WTC11 (cell line): ENCODE measurements around the gene XPR1. TPM values are rescaled to one million over a fixed set of nuclear protein-coding genes. Genes with fewer than 3 reads are reported as not detected.

ENCODE experiments used
- ATAC-seq: fragments of 200-7000 bp; cut with Tn5 transposase; 2 replicates; pipeline ENCODE4 v1.10.0; 2021; ENCODE audit warnings: mild to moderate bottlenecking, moderate library complexity
- CTCF ChIA-PET: fragments of 300-600 bp; sonication (Branson Sonifier 250); formaldehyde crosslinking; loops from one replicate; lab custom pipeline; 2021; ENCODE audit warnings: antibody characterized with exemption; lab: Charles Lee
- POLR2A ChIA-PET: fragments of 350-600 bp; sonication (Branson Sonifier 250); formaldehyde crosslinking; loops from one replicate; lab custom pipeline; 2021; ENCODE audit warnings: antibody characterized with exemption; lab: Charles Lee
- DNase-seq: peaks from one replicate; pipeline ENCODE4 v3.0.0; 2021; ENCODE audit warnings: low spot score
- H3K27ac Mint-ChIP-seq: 2 replicates; pipeline ENCODE4 v1.8.0; 2021; ENCODE audit warnings: mixed read lengths
- H3K27me3 Mint-ChIP-seq: 2 replicates; pipeline ENCODE4 v1.8.0; 2021; ENCODE audit warnings: low read depth, mild to moderate bottlenecking, moderate library complexity, mixed read lengths
- H3K36me3 Mint-ChIP-seq: 2 replicates; pipeline ENCODE4 v1.8.0; 2021; ENCODE audit warnings: mixed read lengths
- H3K4me1 Mint-ChIP-seq: 2 replicates; pipeline ENCODE4 v1.8.0; 2022; ENCODE audit warnings: mixed read lengths
- H3K4me3 Mint-ChIP-seq: 2 replicates; pipeline ENCODE4 v1.8.0; 2021; ENCODE audit warnings: mild to moderate bottlenecking, moderate library complexity, mixed read lengths
- H3K9me3 Mint-ChIP-seq: 2 replicates; pipeline ENCODE4 v1.8.0; 2021; ENCODE audit warnings: mixed read lengths
- ARID4B ChIP-seq: sonication (generic); formaldehyde crosslinking; IDR thresholded peaks from 2 replicates; pipeline ENCODE4 v1.8.0; 2023; ENCODE audit warnings: missing genetic modification reagents, mild to moderate bottlenecking, borderline replicate concordance
- CBFB ChIP-seq: sonication (generic); formaldehyde crosslinking; IDR thresholded peaks from 2 replicates; pipeline ENCODE4 v1.8.1; 2022; ENCODE audit warnings: mild to moderate bottlenecking, low read depth, missing genetic modification reagents
- CREB1 ChIP-seq: sonication (generic); formaldehyde crosslinking; IDR thresholded peaks from 2 replicates; pipeline ENCODE4 v1.8.0; 2023; ENCODE audit warnings: mild to moderate bottlenecking, missing genetic modification reagents
- CTCF ChIP-seq: fragments of 200-600 bp; IDR thresholded peaks from 2 replicates; pipeline ENCODE4 v1.8.0; 2022; ENCODE audit warnings: antibody characterized with exemption
- E2F1 ChIP-seq: sonication (generic); formaldehyde crosslinking; IDR thresholded peaks from 2 replicates; pipeline ENCODE4 v1.8.0; 2022; ENCODE audit warnings: mild to moderate bottlenecking, missing genetic modification reagents
- ELF4 ChIP-seq: sonication (generic); formaldehyde crosslinking; IDR thresholded peaks from 2 replicates; pipeline ENCODE4 v1.8.1; 2022; ENCODE audit warnings: low read depth, mild to moderate bottlenecking, moderate library complexity, missing genetic modification reagents
- ESRRA ChIP-seq: sonication (generic); formaldehyde crosslinking; IDR thresholded peaks from 2 replicates; pipeline ENCODE4 v1.8.1; 2022; ENCODE audit warnings: mild to moderate bottlenecking, missing genetic modification reagents, borderline replicate concordance
- FOXJ3 ChIP-seq: sonication (generic); formaldehyde crosslinking; IDR thresholded peaks from 2 replicates; pipeline ENCODE4 v1.9.0; 2021; ENCODE audit warnings: missing genetic modification reagents, mild to moderate bottlenecking, borderline replicate concordance
- FOXP4 ChIP-seq: sonication (generic); formaldehyde crosslinking; IDR thresholded peaks from 2 replicates; pipeline ENCODE4 v1.8.0; 2022; ENCODE audit warnings: mild to moderate bottlenecking, missing genetic modification reagents
- GTF2I ChIP-seq: fragments of 250-450 bp; sonication (Bioruptor Pico); conservative IDR thresholded peaks from 2 replicates; pipeline ENCODE4 v1.4.0; 2021; ENCODE audit warnings: mild to moderate bottlenecking
- HMGA2 ChIP-seq: fragments of 250-450 bp; sonication (Bioruptor Pico); IDR thresholded peaks from 2 replicates; pipeline ENCODE4 v1.4.0; 2021; ENCODE audit warnings: mild to moderate bottlenecking, moderate library complexity
- KAT7 ChIP-seq: sonication (generic); formaldehyde crosslinking; IDR thresholded peaks from 2 replicates; pipeline ENCODE4 v1.8.1; 2023; ENCODE audit warnings: missing genetic modification reagents, mild to moderate bottlenecking, borderline replicate concordance
- SMAD3 ChIP-seq: sonication (generic); formaldehyde crosslinking; IDR thresholded peaks from 2 replicates; pipeline ENCODE4 v1.8.0; 2022; ENCODE audit warnings: missing genetic modification reagents, mild to moderate bottlenecking, borderline replicate concordance
- SP1 ChIP-seq: sonication (generic); formaldehyde crosslinking; conservative IDR thresholded peaks from 2 replicates; pipeline ENCODE4 v1.8.1; 2022; ENCODE audit warnings: missing genetic modification reagents
- USF1 ChIP-seq: sonication (generic); formaldehyde crosslinking; IDR thresholded peaks from 2 replicates; pipeline ENCODE4 v1.8.0; 2022; ENCODE audit warnings: mild to moderate bottlenecking, missing genetic modification reagents
- ZMAT4 ChIP-seq: fragments of 250-450 bp; sonication (Bioruptor Pico); IDR thresholded peaks from 2 replicates; pipeline ENCODE4 v1.9.0; 2021; ENCODE audit warnings: mild to moderate bottlenecking
- ZNF263 ChIP-seq: sonication (generic); formaldehyde crosslinking; IDR thresholded peaks from 2 replicates; pipeline ENCODE4 v1.8.1; 2022; ENCODE audit warnings: low read depth, mild to moderate bottlenecking, moderate library complexity, missing genetic modification reagents
- total RNA-seq: library from RNA; stranded (reverse); gene quantifications from 3 replicates; pipeline ENCODE4 v1.2.3, GENCODE V29; 2021

XPR1 gene
- total RNA-seq, 1 experiment from 2014 or later: 34.6 TPM

GRCh38 chr1:180842052-180842451, 210.2 kb downstream of the XPR1 start:
- ChIA-PET CTCF (interaction anchor here (1.1 to 1.6 kb wide), 4 partner anchors 21 to 81 kb away, joined by 3 to 8 read pairs (median 4); no protein-coding TSS in a partner anchor), POLR2A (no interaction called here)
- H3K27ac Mint-ChIP-seq: 0 out of 2 replicates have a peak overlapping the region, but pooled peaks have one; percentile 35
- H3K9me3 Mint-ChIP-seq: peaks cover 6% of the 10 kb centered on the region
- TF ChIP-seq CREB1: no peak
- no peak for TF ChIP-seq GTF2I (CRISPR knock-in tag)
- no peak for TF ChIP-seq HMGA2
- no peak for TF ChIP-seq USF1
- no peak for TF ChIP-seq ZMAT4
- no peak for TF ChIP-seq ZNF263 (CRISPR knock-in tag)
- no peak for TF ChIP-seq CTCF
- TF ChIP-seq FOXP4 (CRISPR knock-in tag): no peak
- TF ChIP-seq ELF4 (CRISPR knock-in tag): no peak
- no peak for TF ChIP-seq ARID4B (CRISPR knock-in tag)
- no peak for TF ChIP-seq CBFB (CRISPR knock-in tag)
- no peak for TF ChIP-seq SP1 (CRISPR knock-in tag)
- TF ChIP-seq KAT7: no peak
- no peak for TF ChIP-seq E2F1
- no peak for TF ChIP-seq ESRRA
- TF ChIP-seq SMAD3 (CRISPR knock-in tag): no peak
- TF ChIP-seq FOXJ3: no peak
- H3K4me1 Mint-ChIP-seq: peaks cover 26% of the 10 kb centered on the region
- no peak for DNase-seq
- peaks cover 9% of the 10 kb centered on the region for H3K36me3 Mint-ChIP-seq
- H3K27me3 Mint-ChIP-seq: no peaks in the 10 kb centered on the region
- H3K4me3 Mint-ChIP-seq: no peak overlapping the region
- no peak for ATAC-seq
